Stomach smooth muscle (tissue), 2 donors: Measurements from ENCODE around the gene TMEM200B.
"Not testable (repeated sequence)": the region's sequence is repeated elsewhere in the genome, so short reads cannot be mapped to it uniquely, and the experiment has no call there.

Source experiments
- H3K27ac ChIP-seq: one replicate; pipeline ENCODE4 v1.7.0; 2013; ENCODE audit warnings: mild to moderate bottlenecking, low read length, inconsistent platforms
- H3K27me3 ChIP-seq, 2 donors: one replicate each; pipeline ENCODE4 v1.7.0; 2013; ENCODE audit warnings: low read length in 2 of 2; ENCODE audit not compliant: insufficient read depth in 2 of 2, control insufficient read depth in 1 of 2
- H3K36me3 ChIP-seq, 2 donors: one replicate each; pipeline ENCODE4 v1.7.0; 2013; ENCODE audit warnings: low read length in 2 of 2; ENCODE audit not compliant: control insufficient read depth in 2 of 2, insufficient read depth in 2 of 2
- H3K4me1 ChIP-seq: one replicate; pipeline ENCODE4 v1.7.0; 2013; ENCODE audit warnings: low read length; ENCODE audit not compliant: control insufficient read depth, insufficient read depth
- H3K4me3 ChIP-seq, 2 donors: one replicate each; pipeline ENCODE4 v1.7.0; 2013; ENCODE audit warnings: low read length in 2 of 2
- H3K9ac ChIP-seq, 2 donors: one replicate each; pipeline ENCODE4 v1.7.0; 2013; ENCODE audit warnings: low read length in 2 of 2, mild to moderate bottlenecking in 1 of 2
- H3K9me3 ChIP-seq, 2 donors: one replicate each; pipeline ENCODE4 v1.7.0; 2013; ENCODE audit warnings: low read length in 2 of 2; ENCODE audit not compliant: control insufficient read depth in 2 of 2
- donor health status: healthy.
- donor health status: Pancreatic carcinoma.

TMEM200B gene

GRCh38 chr1:29121936-29122681, 1.6 kb downstream of the TMEM200B start:
- Histone ChIP-seq H3K4me1 (peaks cover 27% of the 10 kb centered on the region), H3K4me3 (peak overlapping the region; percentile 57 to 82), H3K27ac (peak overlapping the region; percentile 80), H3K9ac (peak overlapping the region in 1 of 2 donors; percentile 29), H3K27me3 (no peaks in the 10 kb centered on the region), H3K36me3 (peaks cover 0 to 4% of the 10 kb centered on the region in 2 donors), H3K9me3 (no peaks in the 10 kb centered on the region)

GRCh38 chr1:29121516-29121935, 2.2 kb downstream of the TMEM200B start:
- Histone ChIP-seq H3K9ac (no peak overlapping the region), H3K9me3 (no peaks in the 10 kb centered on the region), H3K4me1 (peaks cover 27% of the 10 kb centered on the region), H3K27me3 (no peaks in the 10 kb centered on the region), H3K27ac (peak overlapping the region; percentile 80), H3K36me3 (peaks cover 0 to 4% of the 10 kb centered on the region in 2 donors), H3K4me3 (peak overlapping the region; percentile 57 to 82)

DNA sequence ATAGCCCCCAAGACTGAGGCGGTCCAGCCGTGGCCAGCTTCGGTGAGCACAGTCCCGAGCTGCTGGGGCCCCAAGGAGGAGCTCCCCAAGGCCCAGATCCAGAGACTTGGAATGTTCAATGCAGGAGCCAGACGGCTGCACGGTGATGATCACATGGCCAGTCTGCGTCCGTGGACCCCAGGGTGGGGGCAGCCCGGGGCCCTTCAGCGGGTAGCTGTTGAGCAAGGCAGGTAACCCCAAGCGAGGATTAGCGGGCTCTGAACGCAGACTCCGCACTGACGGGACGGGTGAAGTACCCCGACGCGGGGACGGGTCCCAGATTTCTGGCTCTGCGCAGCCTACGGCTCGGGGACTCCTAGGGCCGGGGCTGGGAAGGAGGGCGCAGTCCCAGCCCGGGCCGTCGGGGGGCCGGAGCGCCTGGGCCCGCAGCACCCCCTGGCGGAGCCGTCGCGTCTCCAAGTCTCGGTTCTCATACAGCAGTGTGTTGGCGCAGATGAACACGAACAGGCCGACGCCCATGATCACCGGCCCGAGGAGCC, 2.7 kb downstream of the TMEM200B start:
- Histone ChIP-seq H3K4me3 (peak overlapping the region in 1 of 2 donors; percentile 82), H3K27me3 (no peaks in the 10 kb centered on the region)

GRCh38 chr1:29120367-29120766, 3.3 kb downstream of the TMEM200B start:
- H3K9ac ChIP-seq = peak overlapping the region in 1 of 2 donors; percentile 13
- H3K4me1 ChIP-seq = peaks cover 22% of the 10 kb centered on the region
- H3K36me3 ChIP-seq = peaks cover 0 to 4% of the 10 kb centered on the region in 2 donors
- no peaks in the 10 kb centered on the region for H3K9me3 ChIP-seq
- H3K4me3 ChIP-seq = no peak overlapping the region
- peak overlapping the region; percentile 24 for H3K27ac ChIP-seq
- H3K27me3 ChIP-seq = no peaks in the 10 kb centered on the region

More for the DNA sequence above, 2.7 kb downstream of the TMEM200B start:
- peak overlapping the region; percentile 24 for H3K27ac ChIP-seq
- peaks cover 0 to 4% of the 10 kb centered on the region in 2 donors for H3K36me3 ChIP-seq
- no peaks in the 10 kb centered on the region for H3K9me3 ChIP-seq
- H3K9ac ChIP-seq = no peak overlapping the region
- peaks cover 27% of the 10 kb centered on the region for H3K4me1 ChIP-seq

- Histone ChIP-seq H3K36me3 (peaks cover 0 to 4% of the 10 kb centered on the region in 2 donors), H3K4me1 (peaks cover 20% of the 10 kb centered on the region), H3K4me3 (no peak overlapping the region), H3K27me3 (no peaks in the 10 kb centered on the region), H3K9me3 (no peaks in the 10 kb centered on the region), H3K27ac (peak overlapping the region; percentile 11), H3K9ac (peak overlapping the region in 1 of 2 donors; percentile 21)
Observed at GRCh38 chr1:29119121-29119929, 4.4 kb downstream of the TMEM200B start.

DNA sequence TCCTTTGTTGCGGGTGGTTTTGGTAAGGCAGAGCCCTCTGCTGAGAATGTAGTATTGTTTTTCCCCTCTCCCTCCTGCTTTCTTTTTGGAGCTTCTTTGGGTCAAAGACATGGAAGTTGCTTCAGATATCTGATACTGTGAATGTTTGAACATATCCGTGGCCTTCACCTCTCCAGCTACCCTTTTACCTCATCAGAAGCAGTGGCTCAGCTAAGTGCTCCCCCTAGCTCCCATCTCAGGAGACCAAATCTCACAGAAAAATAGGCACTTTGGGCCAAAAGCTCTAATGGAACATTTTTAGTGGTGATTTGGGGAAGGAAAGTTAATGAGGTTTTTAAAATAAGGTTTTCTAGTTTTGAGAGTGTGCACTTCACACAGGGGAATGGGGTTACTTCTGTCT, 6.3 kb downstream of the TMEM200B start:
- H3K9me3 ChIP-seq = no peaks in the 10 kb centered on the region
- peaks cover 0 to 4% of the 10 kb centered on the region in 2 donors for H3K36me3 ChIP-seq
- H3K27ac ChIP-seq = no peak overlapping the region

GRCh38 chr1:29114654-29115053, 9.0 kb downstream of the TMEM200B start:
- Histone ChIP-seq H3K9me3 (no peaks in the 10 kb centered on the region), H3K9ac (no peak overlapping the region), H3K36me3 (peaks cover 0 to 4% of the 10 kb centered on the region in 2 donors), H3K4me1 (no peaks in the 10 kb centered on the region), H3K27me3 (no peaks in the 10 kb centered on the region), H3K27ac (no peak overlapping the region), H3K4me3 (no peak overlapping the region)

More for the DNA sequence above, 6.3 kb downstream of the TMEM200B start:
- no peak overlapping the region for H3K4me3 ChIP-seq
- no peak overlapping the region for H3K9ac ChIP-seq
- peaks cover 15% of the 10 kb centered on the region for H3K4me1 ChIP-seq
- H3K27me3 ChIP-seq = no peaks in the 10 kb centered on the region

DNA sequence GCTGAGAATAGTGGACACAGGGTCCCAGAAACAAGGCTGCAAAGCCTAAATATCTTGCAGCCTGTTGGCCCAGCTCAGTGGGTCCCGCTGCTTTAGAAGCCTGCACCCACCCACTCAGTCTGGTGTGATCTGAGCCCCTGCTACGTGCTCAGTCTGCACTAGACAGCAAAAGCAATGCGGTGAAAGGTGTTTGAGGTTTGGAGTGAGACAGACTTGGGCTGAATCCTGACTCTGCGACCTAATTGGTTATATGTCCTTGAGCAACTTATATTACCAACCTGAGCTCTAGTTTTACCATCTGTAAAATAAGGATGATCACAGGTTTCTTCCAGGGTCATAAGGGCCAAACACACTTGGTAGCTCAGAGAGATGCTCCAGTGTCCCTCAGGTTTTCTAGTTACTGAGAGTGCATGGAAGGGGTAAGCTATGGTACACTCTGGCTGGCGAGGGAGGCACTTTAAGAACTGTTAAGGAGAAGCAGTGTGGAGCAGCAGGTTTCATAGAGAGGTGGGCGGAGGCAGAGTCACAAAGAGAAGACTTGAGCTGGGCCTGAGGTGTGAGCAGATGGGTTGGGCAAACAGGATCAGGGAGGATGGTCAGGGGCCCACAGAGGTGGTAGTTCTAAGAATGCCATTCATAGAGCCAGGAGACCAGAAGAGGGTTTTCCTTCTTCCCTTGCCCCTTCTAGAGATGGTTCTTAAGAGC, 10.1 kb downstream of the TMEM200B start:
- Histone ChIP-seq H3K4me1 (no peaks in the 10 kb centered on the region), H3K36me3 (peaks cover 0 to 4% of the 10 kb centered on the region in 2 donors), H3K27ac (no peak overlapping the region), H3K27me3 (no peaks in the 10 kb centered on the region), H3K9ac (no peak overlapping the region), H3K9me3 (no peaks in the 10 kb centered on the region), H3K4me3 (no peak overlapping the region)

DNA sequence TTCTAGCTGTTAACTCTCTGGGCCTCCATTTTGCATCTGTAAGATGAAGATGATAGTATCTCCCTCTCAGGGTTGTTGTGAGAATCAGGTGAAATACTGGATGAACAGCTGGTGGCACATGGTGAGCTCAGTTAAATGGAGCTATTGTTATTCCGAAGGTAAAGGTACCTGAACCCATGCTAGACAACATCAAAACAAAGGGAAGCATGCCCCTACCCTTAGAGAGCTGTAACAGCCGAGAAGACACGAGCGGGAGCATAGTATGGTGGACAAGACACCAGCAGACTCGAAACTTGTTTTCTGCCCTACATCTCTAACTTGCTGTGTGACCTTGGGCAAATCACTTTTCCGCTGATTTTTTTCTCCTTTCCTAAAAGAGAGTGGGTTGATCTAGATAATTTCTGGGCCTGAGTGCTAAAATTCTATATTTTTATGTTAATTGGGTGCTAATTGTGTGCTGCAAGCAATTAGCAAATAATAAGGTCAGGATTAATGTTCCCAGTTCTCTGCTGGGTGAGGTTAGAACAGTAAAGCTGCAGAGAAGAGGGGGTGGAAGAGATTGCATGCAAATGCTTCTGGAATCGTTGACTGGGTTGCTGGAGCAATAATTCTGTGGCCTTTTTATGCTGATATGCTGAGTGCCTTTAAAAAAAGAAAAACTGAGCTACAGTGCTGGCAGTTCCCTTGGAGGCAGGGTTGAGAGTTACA, 10.8 kb downstream of the TMEM200B start:
- Histone ChIP-seq H3K4me1 (no peaks in the 10 kb centered on the region), H3K9ac (no peak overlapping the region), H3K36me3 (peaks cover 0 to 4% of the 10 kb centered on the region in 2 donors), H3K9me3 (no peaks in the 10 kb centered on the region), H3K4me3 (no peak overlapping the region), H3K27ac (no peak overlapping the region), H3K27me3 (no peaks in the 10 kb centered on the region)

- H3K4me3 ChIP-seq, H3K4me1 ChIP-seq, H3K36me3 ChIP-seq, H3K9me3 ChIP-seq, H3K27ac ChIP-seq, H3K27me3 ChIP-seq, H3K9ac ChIP-seq: not testable (repeated sequence)
Observed at GRCh38 chr1:29108041-29108440, 15.7 kb downstream of the TMEM200B start.
